A673 (cell line): ENCODE measurements around the gene ADM5.

Experiments
- CTCF ChIP-seq: fragments of 300-800, 200-600 bp; sonication (generic); conservative IDR thresholded peaks from 2 replicates; pipeline ENCODE4 v1.5.1; 2017; ENCODE audit warnings: low read depth, mild to moderate bottlenecking, antibody characterized with exemption, low read length, moderate library complexity, mixed read lengths
- EZH2 ChIP-seq: fragments of 200-600 bp; sonication (generic); IDR thresholded peaks from 2 replicates; pipeline ENCODE4 v1.6.1; 2017; ENCODE audit warnings: borderline replicate concordance, low read depth, mild to moderate bottlenecking, mixed read lengths, antibody characterized with exemption, low read length; ENCODE audit not compliant: poor library complexity, severe bottlenecking

GRCh38 chr19:49739098-49739497, 49.7 kb downstream of the ADM5 start:
- no peak for TF ChIP-seq CTCF
- TF ChIP-seq EZH2: no peak
